Esophagus muscularis mucosa (tissue), 4 donors: ENCODE results near the gene GALR2.

Experiments
- EP300 ChIP-seq: sonication (generic); formaldehyde crosslinking; IDR thresholded peaks from one replicate; pipeline ENCODE4 v1.6.1; 2017; ENCODE audit warnings: antibody characterized with exemption
- POLR2A ChIP-seq: fragments of 450-650 bp; IDR thresholded peaks from one replicate; pipeline ENCODE4 v1.6.1; 2017; ENCODE audit warnings: antibody characterized with exemption, moderate library complexity, mild to moderate bottlenecking, low read depth
- POLR2AphosphoS5 ChIP-seq, 2 donors: sonication (generic); formaldehyde crosslinking; IDR thresholded peaks; one replicate each; pipeline ENCODE4 v1.6.1; 2017; ENCODE audit warnings: antibody characterized with exemption in 2 of 2
- TF ChIP-seq, protein P1 (sequence below), 3 experiments: fragments of 200-600 bp in 2 of 3; fragments of 450-650 bp in 1 of 3; sonication (generic) in 2 of 3; IDR thresholded peaks; one replicate each; pipeline ENCODE4 v1.5.1; 2017 to 2019; ENCODE audit warnings: antibody characterized with exemption in 3 of 3, mild to moderate bottlenecking in 2 of 3, moderate library complexity in 1 of 3

DNA sequence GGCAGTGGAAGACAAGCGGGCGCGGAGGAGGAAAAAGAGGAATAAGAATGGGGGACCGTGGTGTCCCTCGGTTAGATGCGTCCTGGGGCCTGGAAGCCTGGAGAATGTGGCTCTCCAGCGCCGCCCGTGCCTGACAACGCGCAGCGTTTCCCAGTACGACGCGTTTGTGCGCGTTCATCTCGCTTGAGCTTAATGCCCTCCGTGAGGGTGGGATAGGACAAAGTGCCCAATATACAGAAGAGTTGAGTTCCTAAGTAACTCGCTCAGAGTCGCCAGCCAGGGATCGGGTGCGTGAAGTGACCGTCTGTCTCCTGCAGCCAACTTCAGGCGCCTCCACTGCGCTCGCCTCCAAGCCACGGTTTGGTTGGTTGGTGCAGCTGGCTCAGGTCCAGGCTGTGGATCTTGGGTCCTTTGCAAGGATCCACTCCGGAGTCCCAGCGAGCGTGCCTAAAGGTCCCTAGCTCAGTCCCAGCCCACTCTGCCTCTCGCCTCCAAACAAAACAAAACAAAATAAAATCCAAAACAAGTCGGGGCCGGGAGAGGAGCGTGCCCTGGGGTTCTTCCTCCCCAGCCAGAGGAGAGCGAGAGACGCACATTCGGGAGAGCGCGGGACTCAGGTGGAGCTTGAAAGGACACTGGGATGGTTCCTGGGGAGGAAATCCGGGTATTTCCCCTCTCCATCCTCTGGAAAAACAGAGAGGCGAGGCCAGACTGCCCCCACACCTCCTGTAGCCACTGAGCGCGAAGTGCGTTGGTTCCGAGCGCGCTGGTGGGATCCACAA is 974 bp downstream of the GALR2 start:
- TF ChIP-seq, protein P1, sequence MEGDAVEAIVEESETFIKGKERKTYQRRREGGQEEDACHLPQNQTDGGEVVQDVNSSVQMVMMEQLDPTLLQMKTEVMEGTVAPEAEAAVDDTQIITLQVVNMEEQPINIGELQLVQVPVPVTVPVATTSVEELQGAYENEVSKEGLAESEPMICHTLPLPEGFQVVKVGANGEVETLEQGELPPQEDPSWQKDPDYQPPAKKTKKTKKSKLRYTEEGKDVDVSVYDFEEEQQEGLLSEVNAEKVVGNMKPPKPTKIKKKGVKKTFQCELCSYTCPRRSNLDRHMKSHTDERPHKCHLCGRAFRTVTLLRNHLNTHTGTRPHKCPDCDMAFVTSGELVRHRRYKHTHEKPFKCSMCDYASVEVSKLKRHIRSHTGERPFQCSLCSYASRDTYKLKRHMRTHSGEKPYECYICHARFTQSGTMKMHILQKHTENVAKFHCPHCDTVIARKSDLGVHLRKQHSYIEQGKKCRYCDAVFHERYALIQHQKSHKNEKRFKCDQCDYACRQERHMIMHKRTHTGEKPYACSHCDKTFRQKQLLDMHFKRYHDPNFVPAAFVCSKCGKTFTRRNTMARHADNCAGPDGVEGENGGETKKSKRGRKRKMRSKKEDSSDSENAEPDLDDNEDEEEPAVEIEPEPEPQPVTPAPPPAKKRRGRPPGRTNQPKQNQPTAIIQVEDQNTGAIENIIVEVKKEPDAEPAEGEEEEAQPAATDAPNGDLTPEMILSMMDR (IDR thresholded peaks at IDR 0.05), result peak in 1 of 3 experiments; percentile 9
- no peak for TF ChIP-seq POLR2A
- TF ChIP-seq POLR2AphosphoS5 (IDR thresholded peaks at IDR 0.05), result no peak
- no peak for TF ChIP-seq EP300
